ENCODE data around the gene TCF7. TPM values are rescaled to one million over a fixed set of nuclear protein-coding genes. Genes with fewer than 3 reads are reported as not detected.

Gene TCF7
- total RNA-seq, 4 donors from 2014 or later, result 1.0 to 4.3 (median 2.4) TPM; not detected in 1

DNA sequence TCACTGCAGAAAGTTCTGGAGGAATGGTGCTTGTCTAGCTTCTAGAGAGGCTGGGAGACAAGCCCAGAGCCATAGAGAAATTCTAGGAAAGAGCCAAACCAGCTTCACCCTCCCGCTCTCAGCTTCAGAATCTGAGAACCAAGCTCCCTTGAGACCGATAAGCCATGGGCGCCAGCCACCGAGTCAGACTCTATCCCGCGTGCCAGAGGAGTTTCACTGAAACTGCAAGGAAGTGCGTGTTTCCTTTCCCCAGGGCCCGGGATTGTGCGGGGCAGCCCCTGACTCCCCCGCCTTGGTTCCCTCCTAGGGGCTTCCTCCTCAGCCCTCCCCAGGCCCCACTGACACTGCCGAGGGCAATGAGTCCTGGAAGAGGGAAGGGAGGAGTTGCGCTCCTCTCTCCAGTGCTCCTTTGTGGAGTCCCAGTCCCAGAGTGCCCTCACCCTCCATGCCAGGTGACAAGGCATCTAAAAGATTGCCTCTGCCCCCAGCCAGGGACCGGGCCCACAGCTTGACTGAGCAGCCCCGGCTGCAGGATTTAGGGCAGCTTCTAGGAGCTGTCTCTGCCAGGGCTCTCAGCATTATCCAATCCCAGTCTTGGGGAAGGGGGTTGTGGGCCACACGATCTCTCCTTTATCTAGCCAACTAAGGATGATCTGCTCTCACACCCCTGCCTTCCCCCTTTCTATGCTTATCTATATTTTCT, 18.4 kb upstream of the TCF7 start:
- Histone ChIP-seq H3K4me1 (no peaks in the 10 kb centered on the region), H3K9me3 (no peaks in the 10 kb centered on the region), H3K36me3 (no peaks in the 10 kb centered on the region), H3K4me3 (no peak overlapping the region), H3K27me3 (no peaks in the 10 kb centered on the region), H3K27ac (no peak overlapping the region)
- DNase-seq, result no peak
- TF ChIP-seq POLR2A (IDR thresholded peaks at IDR 0.05), result no peak
- TF ChIP-seq, protein P1, sequence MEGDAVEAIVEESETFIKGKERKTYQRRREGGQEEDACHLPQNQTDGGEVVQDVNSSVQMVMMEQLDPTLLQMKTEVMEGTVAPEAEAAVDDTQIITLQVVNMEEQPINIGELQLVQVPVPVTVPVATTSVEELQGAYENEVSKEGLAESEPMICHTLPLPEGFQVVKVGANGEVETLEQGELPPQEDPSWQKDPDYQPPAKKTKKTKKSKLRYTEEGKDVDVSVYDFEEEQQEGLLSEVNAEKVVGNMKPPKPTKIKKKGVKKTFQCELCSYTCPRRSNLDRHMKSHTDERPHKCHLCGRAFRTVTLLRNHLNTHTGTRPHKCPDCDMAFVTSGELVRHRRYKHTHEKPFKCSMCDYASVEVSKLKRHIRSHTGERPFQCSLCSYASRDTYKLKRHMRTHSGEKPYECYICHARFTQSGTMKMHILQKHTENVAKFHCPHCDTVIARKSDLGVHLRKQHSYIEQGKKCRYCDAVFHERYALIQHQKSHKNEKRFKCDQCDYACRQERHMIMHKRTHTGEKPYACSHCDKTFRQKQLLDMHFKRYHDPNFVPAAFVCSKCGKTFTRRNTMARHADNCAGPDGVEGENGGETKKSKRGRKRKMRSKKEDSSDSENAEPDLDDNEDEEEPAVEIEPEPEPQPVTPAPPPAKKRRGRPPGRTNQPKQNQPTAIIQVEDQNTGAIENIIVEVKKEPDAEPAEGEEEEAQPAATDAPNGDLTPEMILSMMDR (IDR thresholded peaks at IDR 0.05), result no peak
- intact Hi-C loops (cut with DNase I; ENCODE audit: low total_unique reads), result no loop called here

DNA sequence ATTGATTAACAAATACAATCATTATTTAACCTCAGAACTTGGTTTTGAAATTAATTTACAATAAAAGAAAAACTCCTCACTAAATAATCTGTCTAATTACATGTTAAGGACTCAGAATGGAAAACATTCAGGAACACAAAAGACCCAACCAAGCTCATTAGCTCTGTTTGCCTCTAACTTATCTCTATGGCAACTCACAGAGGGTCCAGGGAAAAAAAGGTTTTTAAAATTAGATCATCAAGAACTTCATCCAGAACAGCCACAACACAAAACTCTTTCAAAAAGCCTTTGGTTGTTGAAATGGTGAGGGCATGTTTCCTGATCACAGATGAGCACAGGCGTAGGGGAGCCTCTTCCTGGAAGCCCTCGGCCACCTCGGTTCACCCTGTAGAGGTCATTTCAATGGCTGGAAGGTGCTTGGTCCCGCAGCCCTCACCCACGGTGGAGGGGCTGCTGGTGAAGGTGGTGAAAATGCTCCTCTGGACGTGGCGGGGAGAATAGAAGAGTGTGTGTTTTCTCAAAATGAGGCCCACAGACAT, 17.2 kb upstream of the TCF7 start:
- no peak for DNase-seq
- no peaks in the 10 kb centered on the region for H3K27me3 ChIP-seq
- no peak overlapping the region for H3K27ac ChIP-seq
- no peaks in the 10 kb centered on the region for H3K4me1 ChIP-seq
- H3K36me3 ChIP-seq, result no peaks in the 10 kb centered on the region
- H3K4me3 ChIP-seq, result no peak overlapping the region
- intact Hi-C loops (cut with DNase I; ENCODE audit: low total_unique reads), result no loop called here
- TF ChIP-seq, protein P1 (IDR thresholded peaks at IDR 0.05), result no peak
- TF ChIP-seq POLR2A (IDR thresholded peaks at IDR 0.05), result no peak
- no peaks in the 10 kb centered on the region for H3K9me3 ChIP-seq

DNA sequence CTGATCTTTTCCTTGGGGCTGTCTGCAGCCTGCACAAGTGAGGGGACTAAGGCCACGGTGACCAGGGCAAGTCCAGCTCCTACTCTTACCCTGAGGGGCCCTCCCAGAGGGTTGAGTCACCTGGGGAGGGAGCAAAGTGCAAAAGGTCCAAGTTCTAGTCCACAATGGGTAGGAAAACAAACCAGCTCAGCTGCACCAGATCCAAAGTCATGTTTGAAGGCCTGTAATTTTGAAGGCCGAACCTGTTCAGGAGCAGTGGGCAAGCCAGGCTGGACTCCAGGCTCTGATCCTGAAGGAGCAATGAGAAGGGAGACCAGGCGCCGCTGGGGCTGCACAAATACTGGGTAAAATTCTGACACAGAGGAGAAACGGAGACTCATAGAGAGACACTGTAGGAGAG, 15.8 kb upstream of the TCF7 start:
- intact Hi-C loops (cut with DNase I; ENCODE audit: low total_unique reads), result no loop called here
- Histone ChIP-seq H3K27me3 (no peaks in the 10 kb centered on the region), H3K36me3 (no peaks in the 10 kb centered on the region), H3K9me3 (no peaks in the 10 kb centered on the region), H3K27ac (no peak overlapping the region), H3K4me3 (no peak overlapping the region), H3K4me1 (no peaks in the 10 kb centered on the region)
- TF ChIP-seq, protein P1 (IDR thresholded peaks at IDR 0.05), result no peak
- no peak for TF ChIP-seq POLR2A (IDR thresholded peaks at IDR 0.05)
- DNase-seq, result no peak

DNA sequence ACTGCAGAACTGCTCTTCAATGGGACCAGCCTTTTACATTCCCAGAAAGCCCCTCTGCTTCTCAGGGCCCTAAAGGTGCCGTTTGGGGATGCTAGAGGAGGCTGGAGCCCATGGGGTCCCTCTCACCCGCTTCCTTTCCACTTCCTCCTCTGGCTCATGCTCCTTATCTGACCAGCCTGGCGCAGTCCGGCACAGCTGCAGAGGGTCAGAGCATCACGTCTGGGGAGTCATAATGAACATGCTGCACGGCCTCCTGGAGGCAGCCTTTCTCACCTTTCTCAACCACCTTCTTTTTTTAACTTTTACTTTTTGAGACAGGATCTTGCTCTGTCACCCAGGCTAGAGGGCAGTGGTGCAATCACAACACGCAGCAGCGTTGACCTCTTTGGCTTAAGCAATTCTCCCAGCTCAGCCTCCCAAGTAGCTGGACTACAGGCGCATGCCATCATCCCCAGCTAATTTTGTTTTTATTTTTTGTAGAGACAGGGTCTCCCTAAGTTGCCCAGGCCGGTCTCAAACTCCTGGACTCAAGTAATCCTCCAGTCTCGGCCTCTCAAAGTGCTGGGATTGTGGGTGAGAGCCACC, 15.1 kb upstream of the TCF7 start:
- Histone ChIP-seq H3K9me3 (no peaks in the 10 kb centered on the region), H3K27me3 (no peaks in the 10 kb centered on the region), H3K4me3 (no peak overlapping the region), H3K36me3 (no peaks in the 10 kb centered on the region), H3K4me1 (no peaks in the 10 kb centered on the region), H3K27ac (no peak overlapping the region)
- TF ChIP-seq POLR2A (IDR thresholded peaks at IDR 0.05), result no peak
- TF ChIP-seq, protein P1 (IDR thresholded peaks at IDR 0.05), result no peak
- no peak for DNase-seq
- intact Hi-C loops (cut with DNase I; ENCODE audit: low total_unique reads), result no loop called here

DNA sequence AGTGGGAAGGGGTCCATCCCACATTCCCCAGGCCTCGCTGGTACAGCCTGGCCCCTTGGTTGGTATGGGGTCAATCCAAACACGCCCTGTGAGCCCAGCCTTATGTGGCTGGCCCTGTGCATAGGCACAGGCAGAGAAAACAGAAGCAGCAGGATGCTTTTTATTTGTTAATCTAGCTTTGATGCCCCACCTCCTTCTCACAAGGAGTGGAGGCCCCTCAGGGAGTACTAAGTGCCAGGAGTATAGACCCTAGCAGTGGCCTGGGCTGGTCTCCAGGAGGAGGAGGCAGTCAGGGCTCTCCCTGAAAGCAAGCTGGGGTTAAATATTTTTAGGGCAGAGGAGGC, 14.6 kb upstream of the TCF7 start:
- Histone ChIP-seq H3K36me3 (no peaks in the 10 kb centered on the region), H3K4me1 (no peaks in the 10 kb centered on the region), H3K27ac (no peak overlapping the region), H3K9me3 (no peaks in the 10 kb centered on the region), H3K4me3 (no peak overlapping the region), H3K27me3 (no peaks in the 10 kb centered on the region)
- no peak for DNase-seq
- TF ChIP-seq, protein P1 (IDR thresholded peaks at IDR 0.05), result no peak
- no peak for TF ChIP-seq POLR2A (IDR thresholded peaks at IDR 0.05)
- intact Hi-C loops (cut with DNase I; ENCODE audit: low total_unique reads), result no loop called here

All from uterus (tissue), 4 donors.